ENCODE measurements around the gene COL6A2.

Gene COL6A2

GRCh38 chr21:46062471-46063211 lies 35.3 kb upstream of the COL6A2 start:
- Histone ChIP-seq H3K4me1 (ENCODE audit: insufficient read depth, low read length) (peaks cover 37% of the 10 kb centered on the region), H3K27ac (ENCODE audit: low read depth, low read length) (peak overlapping the region; percentile 3), H3K27me3 (ENCODE audit: control insufficient read depth in 1 of 2, insufficient read depth in 2 of 2, low read length in 2 of 2) (no peaks in the 10 kb centered on the region), H3K9me3 (ENCODE audit: low read length) (no peaks in the 10 kb centered on the region), H3K4me3 (ENCODE audit: low read depth in 1 of 2, low read length in 2 of 2) (no peak overlapping the region), H3K9ac (ENCODE audit: low read length) (no peak overlapping the region), H3K36me3 (ENCODE audit: insufficient read depth, low read length) (no peaks in the 10 kb centered on the region)

- H3K4me3 ChIP-seq (ENCODE audit: low read depth in 1 of 2, low read length in 2 of 2), result no peak overlapping the region
- peaks cover 41% of the 10 kb centered on the region for H3K4me1 ChIP-seq (ENCODE audit: insufficient read depth, low read length)
- no peaks in the 10 kb centered on the region for H3K36me3 ChIP-seq (ENCODE audit: insufficient read depth, low read length)
- H3K9me3 ChIP-seq (ENCODE audit: low read length), result no peaks in the 10 kb centered on the region
- no peak overlapping the region for H3K27ac ChIP-seq (ENCODE audit: low read depth, low read length)
- no peak overlapping the region for H3K9ac ChIP-seq (ENCODE audit: low read length)
- no peaks in the 10 kb centered on the region for H3K27me3 ChIP-seq (ENCODE audit: control insufficient read depth in 1 of 2, insufficient read depth in 2 of 2, low read length in 2 of 2)
Observed at GRCh38 chr21:46063227-46063626, 34.7 kb upstream of the COL6A2 start.

- no peak overlapping the region for H3K4me3 ChIP-seq (ENCODE audit: low read depth in 1 of 2, low read length in 2 of 2)
- no peak overlapping the region for H3K9ac ChIP-seq (ENCODE audit: low read length)
- H3K9me3 ChIP-seq (ENCODE audit: low read length), result no peaks in the 10 kb centered on the region
- H3K27ac ChIP-seq (ENCODE audit: low read depth, low read length), result peak overlapping the region; percentile 37
- H3K4me1 ChIP-seq (ENCODE audit: insufficient read depth, low read length), result peaks cover 41% of the 10 kb centered on the region
- no peaks in the 10 kb centered on the region for H3K36me3 ChIP-seq (ENCODE audit: insufficient read depth, low read length)
- H3K27me3 ChIP-seq (ENCODE audit: control insufficient read depth in 1 of 2, insufficient read depth in 2 of 2, low read length in 2 of 2), result no peaks in the 10 kb centered on the region
Observed at GRCh38 chr21:46063734-46064680, 33.9 kb upstream of the COL6A2 start.

- Histone ChIP-seq H3K27ac (ENCODE audit: low read depth, low read length) (peak overlapping the region; percentile 83), H3K27me3 (ENCODE audit: control insufficient read depth in 1 of 2, insufficient read depth in 2 of 2, low read length in 2 of 2) (no peaks in the 10 kb centered on the region), H3K4me3 (ENCODE audit: low read depth in 1 of 2, low read length in 2 of 2) (no peak overlapping the region), H3K4me1 (ENCODE audit: insufficient read depth, low read length) (peaks cover 41% of the 10 kb centered on the region), H3K36me3 (ENCODE audit: insufficient read depth, low read length) (no peaks in the 10 kb centered on the region), H3K9ac (ENCODE audit: low read length) (no peak overlapping the region), H3K9me3 (ENCODE audit: low read length) (no peaks in the 10 kb centered on the region)
Observed at GRCh38 chr21:46064870-46065214, 33.1 kb upstream of the COL6A2 start.

- peak overlapping the region; percentile 51 for H3K9ac ChIP-seq (ENCODE audit: low read length)
- H3K4me3 ChIP-seq (ENCODE audit: low read depth in 1 of 2, low read length in 2 of 2), result peak overlapping the region in 1 of 2 donors; percentile 32
- peaks cover 36% of the 10 kb centered on the region for H3K4me1 ChIP-seq (ENCODE audit: insufficient read depth, low read length)
Observed at GRCh38 chr21:46065215-46065913, 32.5 kb upstream of the COL6A2 start.

GRCh38 chr21:46065914-46066551 lies 31.9 kb upstream of the COL6A2 start:
- Histone ChIP-seq H3K9me3 (ENCODE audit: low read length) (no peaks in the 10 kb centered on the region), H3K4me1 (ENCODE audit: insufficient read depth, low read length) (peaks cover 29% of the 10 kb centered on the region), H3K4me3 (ENCODE audit: low read depth in 1 of 2, low read length in 2 of 2) (peak overlapping the region in 1 of 2 donors; percentile 32), H3K27me3 (ENCODE audit: control insufficient read depth in 1 of 2, insufficient read depth in 2 of 2, low read length in 2 of 2) (no peaks in the 10 kb centered on the region), H3K27ac (ENCODE audit: low read depth, low read length) (peak overlapping the region; percentile 83), H3K36me3 (ENCODE audit: insufficient read depth, low read length) (no peaks in the 10 kb centered on the region), H3K9ac (ENCODE audit: low read length) (peak overlapping the region; percentile 51)

More at GRCh38 chr21:46065215-46065913, 32.5 kb upstream of the COL6A2 start:
- H3K36me3 ChIP-seq (ENCODE audit: insufficient read depth, low read length), result no peaks in the 10 kb centered on the region
- no peaks in the 10 kb centered on the region for H3K9me3 ChIP-seq (ENCODE audit: low read length)
- no peaks in the 10 kb centered on the region for H3K27me3 ChIP-seq (ENCODE audit: control insufficient read depth in 1 of 2, insufficient read depth in 2 of 2, low read length in 2 of 2)
- peak overlapping the region; percentile 83 for H3K27ac ChIP-seq (ENCODE audit: low read depth, low read length)

- H3K27me3 ChIP-seq (ENCODE audit: control insufficient read depth in 1 of 2, insufficient read depth in 2 of 2, low read length in 2 of 2), result no peaks in the 10 kb centered on the region
- H3K9ac ChIP-seq (ENCODE audit: low read length), result peak overlapping the region; percentile 51
- H3K36me3 ChIP-seq (ENCODE audit: insufficient read depth, low read length), result no peaks in the 10 kb centered on the region
- peak overlapping the region; percentile 83 for H3K27ac ChIP-seq (ENCODE audit: low read depth, low read length)
- H3K4me3 ChIP-seq (ENCODE audit: low read depth in 1 of 2, low read length in 2 of 2), result peak overlapping the region; percentile 12 to 32
- H3K9me3 ChIP-seq (ENCODE audit: low read length), result no peaks in the 10 kb centered on the region
- H3K4me1 ChIP-seq (ENCODE audit: insufficient read depth, low read length), result peaks cover 27% of the 10 kb centered on the region
Observed at GRCh38 chr21:46066591-46067331, 31.2 kb upstream of the COL6A2 start.

- Histone ChIP-seq H3K36me3 (ENCODE audit: insufficient read depth, low read length) (no peaks in the 10 kb centered on the region), H3K27ac (ENCODE audit: low read depth, low read length) (peak overlapping the region; percentile 83), H3K4me3 (ENCODE audit: low read depth in 1 of 2, low read length in 2 of 2) (no peak overlapping the region), H3K9ac (ENCODE audit: low read length) (peak overlapping the region; percentile 51), H3K4me1 (ENCODE audit: insufficient read depth, low read length) (peaks cover 27% of the 10 kb centered on the region), H3K9me3 (ENCODE audit: low read length) (no peaks in the 10 kb centered on the region), H3K27me3 (ENCODE audit: control insufficient read depth in 1 of 2, insufficient read depth in 2 of 2, low read length in 2 of 2) (no peaks in the 10 kb centered on the region)
Observed at GRCh38 chr21:46067505-46068201, 30.3 kb upstream of the COL6A2 start.

- no peak overlapping the region for H3K27ac ChIP-seq (ENCODE audit: low read depth, low read length)
- H3K9ac ChIP-seq (ENCODE audit: low read length), result no peak overlapping the region
- H3K27me3 ChIP-seq (ENCODE audit: control insufficient read depth in 1 of 2, insufficient read depth in 2 of 2, low read length in 2 of 2), result no peaks in the 10 kb centered on the region
- peaks cover 27% of the 10 kb centered on the region for H3K4me1 ChIP-seq (ENCODE audit: insufficient read depth, low read length)
- no peaks in the 10 kb centered on the region for H3K36me3 ChIP-seq (ENCODE audit: insufficient read depth, low read length)
- H3K9me3 ChIP-seq (ENCODE audit: low read length), result no peaks in the 10 kb centered on the region
- no peak overlapping the region for H3K4me3 ChIP-seq (ENCODE audit: low read depth in 1 of 2, low read length in 2 of 2)
Observed at GRCh38 chr21:46068516-46069079, 29.3 kb upstream of the COL6A2 start.

GRCh38 chr21:46069166-46069565 lies 28.7 kb upstream of the COL6A2 start:
- Histone ChIP-seq H3K36me3 (ENCODE audit: insufficient read depth, low read length) (no peaks in the 10 kb centered on the region), H3K9me3 (ENCODE audit: low read length) (no peaks in the 10 kb centered on the region), H3K4me3 (ENCODE audit: low read depth in 1 of 2, low read length in 2 of 2) (no peak overlapping the region), H3K4me1 (ENCODE audit: insufficient read depth, low read length) (peaks cover 27% of the 10 kb centered on the region), H3K27ac (ENCODE audit: low read depth, low read length) (no peak overlapping the region), H3K27me3 (ENCODE audit: control insufficient read depth in 1 of 2, insufficient read depth in 2 of 2, low read length in 2 of 2) (no peaks in the 10 kb centered on the region), H3K9ac (ENCODE audit: low read length) (no peak overlapping the region)

Measured in muscle layer of colon (tissue), 2 donors.